ENCODE results near the gene GRIN2B.

- TF ChIP-seq TAF1 (IDR thresholded peaks at IDR 0.05; ENCODE audit: borderline replicate concordance, insufficient read depth, low read length) (no peak), SIN3A (IDR thresholded peaks at IDR 0.05; ENCODE audit: borderline replicate concordance, insufficient read depth, low read length) (no peak), POLR2AphosphoS5 (IDR thresholded peaks at IDR 0.05; ENCODE audit: low read depth, low read length) (no peak), FOXP2 (optimal IDR thresholded peaks at IDR 0.05; ENCODE audit: borderline replicate concordance, extremely low read depth, extremely low read length, insufficient read depth) (no peak)
- TF ChIP-seq, protein P1, sequence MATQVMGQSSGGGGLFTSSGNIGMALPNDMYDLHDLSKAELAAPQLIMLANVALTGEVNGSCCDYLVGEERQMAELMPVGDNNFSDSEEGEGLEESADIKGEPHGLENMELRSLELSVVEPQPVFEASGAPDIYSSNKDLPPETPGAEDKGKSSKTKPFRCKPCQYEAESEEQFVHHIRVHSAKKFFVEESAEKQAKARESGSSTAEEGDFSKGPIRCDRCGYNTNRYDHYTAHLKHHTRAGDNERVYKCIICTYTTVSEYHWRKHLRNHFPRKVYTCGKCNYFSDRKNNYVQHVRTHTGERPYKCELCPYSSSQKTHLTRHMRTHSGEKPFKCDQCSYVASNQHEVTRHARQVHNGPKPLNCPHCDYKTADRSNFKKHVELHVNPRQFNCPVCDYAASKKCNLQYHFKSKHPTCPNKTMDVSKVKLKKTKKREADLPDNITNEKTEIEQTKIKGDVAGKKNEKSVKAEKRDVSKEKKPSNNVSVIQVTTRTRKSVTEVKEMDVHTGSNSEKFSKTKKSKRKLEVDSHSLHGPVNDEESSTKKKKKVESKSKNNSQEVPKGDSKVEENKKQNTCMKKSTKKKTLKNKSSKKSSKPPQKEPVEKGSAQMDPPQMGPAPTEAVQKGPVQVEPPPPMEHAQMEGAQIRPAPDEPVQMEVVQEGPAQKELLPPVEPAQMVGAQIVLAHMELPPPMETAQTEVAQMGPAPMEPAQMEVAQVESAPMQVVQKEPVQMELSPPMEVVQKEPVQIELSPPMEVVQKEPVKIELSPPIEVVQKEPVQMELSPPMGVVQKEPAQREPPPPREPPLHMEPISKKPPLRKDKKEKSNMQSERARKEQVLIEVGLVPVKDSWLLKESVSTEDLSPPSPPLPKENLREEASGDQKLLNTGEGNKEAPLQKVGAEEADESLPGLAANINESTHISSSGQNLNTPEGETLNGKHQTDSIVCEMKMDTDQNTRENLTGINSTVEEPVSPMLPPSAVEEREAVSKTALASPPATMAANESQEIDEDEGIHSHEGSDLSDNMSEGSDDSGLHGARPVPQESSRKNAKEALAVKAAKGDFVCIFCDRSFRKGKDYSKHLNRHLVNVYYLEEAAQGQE (IDR thresholded peaks at IDR 0.05; ENCODE audit: insufficient read depth in 1 of 2, low read depth in 2 of 2, low read length in 2 of 2) = no peak
These were observed 18.7 kb downstream of the GRIN2B start for GRCh38 chr12:13962699-13963098.

All from PFSK-1 (cell line).